Activated CD8-positive, alpha-beta memory T cell treated with anti-CD3 and anti-CD28 coated beads, Interleukin-2, amount 10 ng/mL, durations not matched to agents 7 days and 5 days (primary cell): ENCODE results near the gene AGAP2. TPM values are rescaled to one million over a fixed set of nuclear protein-coding genes. Genes with fewer than 3 reads are reported as not detected.
"Not testable (repeated sequence)": the region's sequence is repeated elsewhere in the genome, so short reads cannot be mapped to it uniquely, and the experiment has no call there.

Experiments
- ATAC-seq: fragments of 150-1000 bp; cut with Tn5 transposase; one replicate; pipeline ENCODE4 v1.10.0; 2021; ENCODE audit warnings: moderate library complexity
- CTCF ChIA-PET: fragments of 350-600 bp; sonication (Branson Sonifier 250); formaldehyde crosslinking; loops from one replicate; lab custom pipeline; 2021; ENCODE audit warnings: antibody characterized with exemption; lab: Charles Lee
- DNase-seq: peaks from one replicate; pipeline ENCODE4 v3.0.0-alpha.2; 2020
- H3K27ac Mint-ChIP-seq: one replicate; pipeline ENCODE4 v1.8.0; 2021; ENCODE audit warnings: mild to moderate bottlenecking, mixed read lengths
- H3K27me3 Mint-ChIP-seq: one replicate; pipeline ENCODE4 v1.8.0; 2021; ENCODE audit warnings: mixed read lengths
- H3K36me3 Mint-ChIP-seq: one replicate; pipeline ENCODE4 v1.8.0; 2021; ENCODE audit warnings: mild to moderate bottlenecking, mixed read lengths
- H3K4me1 Mint-ChIP-seq: one replicate; pipeline ENCODE4 v1.8.0; 2021; ENCODE audit warnings: mixed read lengths
- H3K4me3 Mint-ChIP-seq: one replicate; pipeline ENCODE4 v1.8.0; 2021; ENCODE audit warnings: mild to moderate bottlenecking, moderate library complexity, mixed read lengths
- H3K9me3 Mint-ChIP-seq: one replicate; pipeline ENCODE4 v1.8.0; 2022; ENCODE audit warnings: low read depth, mixed read lengths
- total RNA-seq, 2 experiments: library from RNA; stranded (reverse); gene quantifications; one replicate each; pipeline ENCODE4 v1.2.3, GENCODE V29; 2021

Gene AGAP2
- total RNA-seq, 2 experiments from 2014 or later = 70.7 to 72.7 TPM

GRCh38 chr12:57707250-57707649 is 31.3 kb downstream of the AGAP2 start:
- H3K4me3 Mint-ChIP-seq = no peak overlapping the region
- H3K4me1 Mint-ChIP-seq = peaks cover 8% of the 10 kb centered on the region
- no peaks in the 10 kb centered on the region for H3K9me3 Mint-ChIP-seq
- no peak overlapping the region for H3K27ac Mint-ChIP-seq
- CTCF ChIA-PET = no interaction called here
- no peaks in the 10 kb centered on the region for H3K27me3 Mint-ChIP-seq
- ATAC-seq (no peak), DNase-seq (no peak)
- peaks cover 64% of the 10 kb centered on the region for H3K36me3 Mint-ChIP-seq

- H3K36me3 Mint-ChIP-seq = peaks cover 66% of the 10 kb centered on the region
- no peak for DNase-seq
- H3K27me3 Mint-ChIP-seq = no peaks in the 10 kb centered on the region
- H3K9me3 Mint-ChIP-seq = no peaks in the 10 kb centered on the region
- H3K4me1 Mint-ChIP-seq = peaks cover 3% of the 10 kb centered on the region
- ATAC-seq = no peak
- no peak overlapping the region for H3K27ac Mint-ChIP-seq
- no peak overlapping the region for H3K4me3 Mint-ChIP-seq
- CTCF ChIA-PET = no interaction called here
Measured at GRCh38 chr12:57700317-57700716, 38.2 kb downstream of the AGAP2 start.

GRCh38 chr12:57698414-57698813 is 40.1 kb downstream of the AGAP2 start:
- CTCF ChIA-PET = interaction anchor here (1.1 kb wide), 1 partner anchor 15 kb away, joined by 3 read pairs; no protein-coding TSS in a partner anchor
- Mint-ChIP-seq H3K36me3 (peaks cover 50% of the 10 kb centered on the region), H3K4me3 (no peak overlapping the region)

GRCh38 chr12:57697076-57697475 is 41.5 kb downstream of the AGAP2 start:
- no peaks in the 10 kb centered on the region for H3K27me3 Mint-ChIP-seq
- H3K9me3 Mint-ChIP-seq = no peaks in the 10 kb centered on the region
- ATAC-seq = no peak
- H3K27ac Mint-ChIP-seq = no peak overlapping the region
- H3K36me3 Mint-ChIP-seq = peaks cover 37% of the 10 kb centered on the region
- H3K4me1 Mint-ChIP-seq = peaks cover 3% of the 10 kb centered on the region
- DNase-seq = no peak
- CTCF ChIA-PET = interaction anchor here (1.1 kb wide), 1 partner anchor 114 kb away, joined by 3 read pairs; no protein-coding TSS in a partner anchor
- H3K4me3 Mint-ChIP-seq = no peak overlapping the region

More at GRCh38 chr12:57698414-57698813, 40.1 kb downstream of the AGAP2 start:
- H3K4me1 Mint-ChIP-seq = peaks cover 3% of the 10 kb centered on the region
- no peak for DNase-seq
- no peak overlapping the region for H3K27ac Mint-ChIP-seq
- no peaks in the 10 kb centered on the region for H3K9me3 Mint-ChIP-seq
- no peak for ATAC-seq
- no peaks in the 10 kb centered on the region for H3K27me3 Mint-ChIP-seq

- H3K27ac Mint-ChIP-seq = no peak overlapping the region
- no peak overlapping the region for H3K4me3 Mint-ChIP-seq
- H3K36me3 Mint-ChIP-seq = peaks cover 36% of the 10 kb centered on the region
Measured at GRCh38 chr12:57695770-57696432, 42.6 kb downstream of the AGAP2 start.

GRCh38 chr12:57694459-57695019 is 44.0 kb downstream of the AGAP2 start:
- Mint-ChIP-seq H3K4me1 (peaks cover 3% of the 10 kb centered on the region), H3K9me3 (no peaks in the 10 kb centered on the region), H3K27ac (no peak overlapping the region), H3K4me3 (no peak overlapping the region), H3K36me3 (peaks cover 30% of the 10 kb centered on the region), H3K27me3 (peaks cover 13% of the 10 kb centered on the region)
- CTCF ChIA-PET = interaction anchor here (1.0 to 3.4 kb wide), 8 partner anchors 47 to 238 kb away, joined by 3 to 29 read pairs (median 6); partner anchors contain the start of genes B4GALNT1 and DCTN2
- DNase-seq = no peak
- ATAC-seq = no peak

More at GRCh38 chr12:57695770-57696432, 42.6 kb downstream of the AGAP2 start:
- CTCF ChIA-PET = interaction anchor here (0.7 to 1.1 kb wide), 2 partner anchors 112 to 636 kb away, joined by 3 read pairs; no protein-coding TSS in a partner anchor
- peaks cover 3% of the 10 kb centered on the region for H3K4me1 Mint-ChIP-seq
- ATAC-seq (no peak), DNase-seq (no peak)
- H3K27me3 Mint-ChIP-seq = peaks cover 5% of the 10 kb centered on the region
- no peaks in the 10 kb centered on the region for H3K9me3 Mint-ChIP-seq

GRCh38 chr12:57693659-57694458 is 44.7 kb downstream of the AGAP2 start, which contains the start of gene OS9:
Gene OS9, plus strand, starts transcription at chr12:57694132. Its CDS starts 30 bp downstream, at chr12:57694162.
- Mint-ChIP-seq H3K27me3 (peaks cover 15% of the 10 kb centered on the region), H3K4me3 (no peak within 1 kb of the TSS), H3K9me3 (no peaks in the 10 kb centered on the region), H3K27ac (no peak within 1 kb of the TSS), H3K36me3 (peaks cover 25% of the 10 kb centered on the region), H3K4me1 (peaks cover 3% of the 10 kb centered on the region)
- peak; percentile 99 for ATAC-seq
- DNase-seq = peak; percentile 99
- CTCF ChIA-PET = interaction anchor here (0.9 to 3.4 kb wide), 12 partner anchors 9 to 238 kb away, joined by 3 to 29 read pairs (median 4); partner anchors contain the start of genes B4GALNT1, DCTN2 and PIP4K2C

GRCh38 chr12:57693317-57693658 is 45.3 kb downstream of the AGAP2 start:
- Mint-ChIP-seq H3K4me1 (peaks cover 3% of the 10 kb centered on the region), H3K27ac (no peak overlapping the region), H3K27me3 (peaks cover 21% of the 10 kb centered on the region), H3K36me3 (peaks cover 21% of the 10 kb centered on the region), H3K9me3 (no peaks in the 10 kb centered on the region), H3K4me3 (no peak overlapping the region)
- CTCF ChIA-PET = interaction anchor here (0.9 to 3.4 kb wide), 10 partner anchors 10 to 234 kb away, joined by 3 to 29 read pairs (median 6); partner anchors contain the start of genes B4GALNT1, DCTN2 and PIP4K2C
- no peak for ATAC-seq
- peak; percentile 45 for DNase-seq

- CTCF ChIA-PET = interaction anchor here (0.9 to 3.4 kb wide), 7 partner anchors 49 to 450 kb away, joined by 3 to 29 read pairs (median 3); partner anchors contain the start of gene B4GALNT1
- peaks cover 3% of the 10 kb centered on the region for H3K4me1 Mint-ChIP-seq
- ATAC-seq (no peak), DNase-seq (no peak)
- H3K9me3 Mint-ChIP-seq = no peaks in the 10 kb centered on the region
- peaks cover 25% of the 10 kb centered on the region for H3K27me3 Mint-ChIP-seq
- no peak overlapping the region for H3K27ac Mint-ChIP-seq
- H3K36me3 Mint-ChIP-seq = peaks cover 17% of the 10 kb centered on the region
- no peak overlapping the region for H3K4me3 Mint-ChIP-seq
Measured at GRCh38 chr12:57692500-57692899, 46.0 kb downstream of the AGAP2 start.

GRCh38 chr12:57688931-57689330 is 49.6 kb downstream of the AGAP2 start:
- Mint-ChIP-seq H3K4me3 (no peak overlapping the region), H3K36me3 (no peaks in the 10 kb centered on the region), H3K9me3 (no peaks in the 10 kb centered on the region), H3K4me1 (no peaks in the 10 kb centered on the region), H3K27me3 (peaks cover 56% of the 10 kb centered on the region), H3K27ac (no peak overlapping the region)
- CTCF ChIA-PET = no interaction called here
- no peak for DNase-seq
- no peak for ATAC-seq

- no peaks in the 10 kb centered on the region for H3K36me3 Mint-ChIP-seq
- no peaks in the 10 kb centered on the region for H3K9me3 Mint-ChIP-seq
- ATAC-seq (no peak), DNase-seq (no peak)
- CTCF ChIA-PET = no interaction called here
- no peaks in the 10 kb centered on the region for H3K4me1 Mint-ChIP-seq
- peaks cover 58% of the 10 kb centered on the region for H3K27me3 Mint-ChIP-seq
- H3K4me3 Mint-ChIP-seq = no peak overlapping the region
- no peak overlapping the region for H3K27ac Mint-ChIP-seq
Measured at GRCh38 chr12:57687862-57688261, 50.7 kb downstream of the AGAP2 start.

GRCh38 chr12:57679697-57680096 is 58.8 kb downstream of the AGAP2 start:
- Mint-ChIP-seq H3K4me3 (no peak overlapping the region), H3K9me3 (peaks cover 5% of the 10 kb centered on the region), H3K36me3 (no peaks in the 10 kb centered on the region), H3K27ac (no peak overlapping the region), H3K4me1 (no peaks in the 10 kb centered on the region), H3K27me3 (peaks cover 16% of the 10 kb centered on the region)
- CTCF ChIA-PET = no interaction called here
- ATAC-seq (no peak), DNase-seq (no peak)

- H3K27ac Mint-ChIP-seq, H3K4me3 Mint-ChIP-seq, DNase-seq, H3K27me3 Mint-ChIP-seq, H3K36me3 Mint-ChIP-seq, CTCF ChIA-PET, ATAC-seq, H3K9me3 Mint-ChIP-seq, H3K4me1 Mint-ChIP-seq: not testable (repeated sequence)
Measured at GRCh38 chr12:57677947-57678346, 60.6 kb downstream of the AGAP2 start.
